CD4-positive, alpha-beta T cell (primary cell): ENCODE data around the gene GRID1. TPM values are rescaled to one million over a fixed set of nuclear protein-coding genes. Genes with fewer than 3 reads are reported as not detected.

Source experiments
- ATAC-seq: fragments of 200-7000 bp; cut with Tn5 transposase; one replicate; pipeline ENCODE4 v1.10.0; 2022; ENCODE audit warnings: mild to moderate bottlenecking; ENCODE audit not compliant: poor library complexity
- CTCF ChIA-PET: fragments of 350-600 bp; sonication (Branson Sonifier 250); formaldehyde crosslinking; loops from one replicate; lab custom pipeline; 2021; ENCODE audit warnings: antibody characterized with exemption, inconsistent platforms; lab: Charles Lee
- POLR2A ChIA-PET: fragments of 350-600 bp; sonication (Branson Sonifier 250); formaldehyde crosslinking; loops from one replicate; lab custom pipeline; 2021; ENCODE audit warnings: antibody characterized with exemption, inconsistent platforms; lab: Charles Lee
- DNase-seq, 14 experiments: peaks; one replicate each; pipeline ENCODE4 v3.0.0-alpha.2; 2013 to 2020; ENCODE audit warnings: mixed read lengths in 2 of 14
- H3K27ac ChIP-seq, 2 donors: one replicate each; pipeline versions ENCODE4 v1.5.1 to v1.7.0; 2013; ENCODE audit warnings: low read length in 2 of 2, low read depth in 1 of 2, mild to moderate bottlenecking in 1 of 2
- H3K27me3 ChIP-seq, 2 experiments: 1 replicate in 1 of 2; 2 replicates in 1 of 2; pipeline versions ENCODE4 v1.6.1 to v1.7.0; 2013; ENCODE audit warnings: low read length in 2 of 2, control low read depth in 1 of 2, mild to moderate bottlenecking in 1 of 2, moderate library complexity in 1 of 2; ENCODE audit not compliant: insufficient read depth in 2 of 2, control insufficient read depth in 1 of 2
- H3K36me3 ChIP-seq: one replicate; pipeline ENCODE4 v1.6.1; 2013; ENCODE audit warnings: low read length, control low read depth; ENCODE audit not compliant: insufficient read depth
- H3K4me1 ChIP-seq: one replicate; pipeline ENCODE4 v1.6.1; 2013; ENCODE audit warnings: low read length, control low read depth; ENCODE audit not compliant: insufficient read depth
- H3K4me3 ChIP-seq: one replicate; pipeline ENCODE4 v1.5.1; 2013; ENCODE audit warnings: mild to moderate bottlenecking, low read length, moderate library complexity
- H3K9me3 ChIP-seq, 2 experiments: 1 replicate in 1 of 2; 2 replicates in 1 of 2; pipeline versions ENCODE4 v1.6.1 to v1.7.0; 2013; ENCODE audit warnings: low read length in 2 of 2, mild to moderate bottlenecking in 2 of 2, control low read depth in 1 of 2, moderate library complexity in 1 of 2; ENCODE audit not compliant: control insufficient read depth in 1 of 2, insufficient read depth in 1 of 2
- H3K27ac Mint-ChIP-seq: one replicate; pipeline ENCODE4 v1.8.0; 2020; ENCODE audit warnings: mixed read lengths
- H3K27me3 Mint-ChIP-seq: one replicate; pipeline ENCODE4 v1.8.0; 2021; ENCODE audit warnings: mixed read lengths
- H3K36me3 Mint-ChIP-seq: one replicate; pipeline ENCODE4 v1.8.0; 2021; ENCODE audit warnings: low read depth, mixed read lengths
- H3K4me1 Mint-ChIP-seq: one replicate; pipeline ENCODE4 v1.8.0; 2021; ENCODE audit warnings: low read depth, mixed read lengths
- H3K4me3 Mint-ChIP-seq: one replicate; pipeline ENCODE4 v1.8.0; 2020; ENCODE audit warnings: mild to moderate bottlenecking, mixed read lengths
- H3K9me3 Mint-ChIP-seq: one replicate; pipeline ENCODE4 v1.8.0; 2020; ENCODE audit warnings: mixed read lengths
- intact Hi-C, 2 experiments: fragments of 100-400 bp; cut with DNase I in 1 of 2; cut with micrococcal nuclease in 1 of 2; formaldehyde crosslinking; loops; one replicate each; pipeline versions ENCODE4 v1.15.1 to v1.9.0; 2023 to 2025; cut with DNase I, micrococcal nuclease
- total RNA-seq, 174 experiments: library from RNA in 2 of 174; stranded (reverse) in 2 of 174; gene quantifications; one replicate each; pipeline ENCODE4 v1.2.3 and lab custom pipeline; 2021 to 2026
- TF ChIP-seq, protein P1 (sequence below): fragments of 200-600 bp; IDR thresholded peaks from one replicate; pipeline ENCODE4 v1.8.0; 2022; ENCODE audit warnings: antibody characterized with exemption, mild to moderate bottlenecking

The GRID1 gene
- total RNA-seq, 2 experiments from 2014 or later, result not detected

DNA sequence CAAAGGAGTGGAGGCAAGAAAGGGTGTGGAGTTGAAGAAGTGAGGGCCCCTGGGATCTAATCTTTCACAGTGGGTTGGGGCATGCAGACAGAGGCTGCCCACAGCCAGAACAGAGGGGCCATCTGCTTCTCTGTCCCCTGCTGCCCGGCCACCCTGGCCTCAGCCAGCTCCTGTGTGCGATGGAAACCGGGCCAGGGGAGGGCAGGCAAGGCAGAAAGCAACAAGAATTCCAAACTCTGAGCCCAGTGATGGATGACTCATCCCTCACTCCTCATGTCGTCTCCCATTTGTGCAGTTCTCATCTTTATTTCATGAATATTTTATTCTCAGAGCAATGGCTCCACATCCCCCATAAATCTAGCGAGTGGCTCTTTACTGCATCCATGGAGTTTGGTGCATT, 757.1 kb downstream of the GRID1 start:
- Histone ChIP-seq H3K27me3 (no peaks in the 10 kb centered on the region), H3K4me3 (no peak overlapping the region), H3K9me3 (peaks cover 0 to 3% of the 10 kb centered on the region in 2 experiments), H3K27ac (no peak overlapping the region), H3K4me1 (peaks cover 42% of the 10 kb centered on the region), H3K36me3 (no peaks in the 10 kb centered on the region)
- intact Hi-C loops, result no loop called here
- TF ChIP-seq, protein P1, sequence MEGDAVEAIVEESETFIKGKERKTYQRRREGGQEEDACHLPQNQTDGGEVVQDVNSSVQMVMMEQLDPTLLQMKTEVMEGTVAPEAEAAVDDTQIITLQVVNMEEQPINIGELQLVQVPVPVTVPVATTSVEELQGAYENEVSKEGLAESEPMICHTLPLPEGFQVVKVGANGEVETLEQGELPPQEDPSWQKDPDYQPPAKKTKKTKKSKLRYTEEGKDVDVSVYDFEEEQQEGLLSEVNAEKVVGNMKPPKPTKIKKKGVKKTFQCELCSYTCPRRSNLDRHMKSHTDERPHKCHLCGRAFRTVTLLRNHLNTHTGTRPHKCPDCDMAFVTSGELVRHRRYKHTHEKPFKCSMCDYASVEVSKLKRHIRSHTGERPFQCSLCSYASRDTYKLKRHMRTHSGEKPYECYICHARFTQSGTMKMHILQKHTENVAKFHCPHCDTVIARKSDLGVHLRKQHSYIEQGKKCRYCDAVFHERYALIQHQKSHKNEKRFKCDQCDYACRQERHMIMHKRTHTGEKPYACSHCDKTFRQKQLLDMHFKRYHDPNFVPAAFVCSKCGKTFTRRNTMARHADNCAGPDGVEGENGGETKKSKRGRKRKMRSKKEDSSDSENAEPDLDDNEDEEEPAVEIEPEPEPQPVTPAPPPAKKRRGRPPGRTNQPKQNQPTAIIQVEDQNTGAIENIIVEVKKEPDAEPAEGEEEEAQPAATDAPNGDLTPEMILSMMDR, result no peak
- peaks cover 54% of the 10 kb centered on the region for H3K4me1 Mint-ChIP-seq
- H3K36me3 Mint-ChIP-seq, result no peaks in the 10 kb centered on the region
- H3K27me3 Mint-ChIP-seq, result no peaks in the 10 kb centered on the region
- H3K4me3 Mint-ChIP-seq, result no peak overlapping the region
- POLR2A ChIA-PET, result no interaction called here
- H3K9me3 Mint-ChIP-seq, result no peaks in the 10 kb centered on the region
- H3K27ac Mint-ChIP-seq, result no peak overlapping the region
- DNase-seq (no peak), ATAC-seq (no peak)
- CTCF ChIA-PET, result no interaction called here

DNA sequence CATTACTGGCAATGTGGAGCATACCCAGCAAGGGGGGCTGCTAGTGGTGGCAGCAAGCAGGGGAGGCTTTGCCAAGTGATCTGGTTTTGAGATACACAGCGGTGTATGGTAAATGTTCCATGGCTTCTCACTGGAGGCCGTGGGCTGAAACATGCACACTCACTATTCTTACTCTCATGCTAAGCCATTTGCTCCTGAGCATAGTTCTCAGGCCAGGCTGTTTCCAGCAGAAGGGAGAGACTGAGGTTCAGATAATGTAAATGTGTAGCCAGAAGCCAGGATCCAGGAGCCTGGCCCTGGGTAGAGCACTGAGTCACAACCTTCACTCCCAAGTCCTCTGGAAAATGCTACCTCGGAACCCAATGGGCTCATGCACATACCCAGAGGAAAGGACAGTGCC, 757.9 kb downstream of the GRID1 start:
- Histone ChIP-seq H3K36me3 (no peaks in the 10 kb centered on the region), H3K27me3 (no peaks in the 10 kb centered on the region), H3K4me3 (no peak overlapping the region), H3K4me1 (peaks cover 38% of the 10 kb centered on the region), H3K9me3 (peaks cover 0 to 3% of the 10 kb centered on the region in 2 experiments), H3K27ac (no peak overlapping the region)
- ChIA-PET POLR2A (interaction anchor here (3.4 kb wide), 1 partner anchor 14 kb away, joined by 10 read pairs; no protein-coding TSS in a partner anchor), CTCF (no interaction called here)
- H3K4me1 Mint-ChIP-seq, result peaks cover 51% of the 10 kb centered on the region
- no peak overlapping the region for H3K27ac Mint-ChIP-seq
- H3K4me3 Mint-ChIP-seq, result no peak overlapping the region
- no peaks in the 10 kb centered on the region for H3K27me3 Mint-ChIP-seq
- TF ChIP-seq, protein P1, result no peak
- no peaks in the 10 kb centered on the region for H3K9me3 Mint-ChIP-seq
- ATAC-seq (no peak), DNase-seq (no peak)
- H3K36me3 Mint-ChIP-seq, result no peaks in the 10 kb centered on the region
- intact Hi-C loops, result no loop called here

DNA sequence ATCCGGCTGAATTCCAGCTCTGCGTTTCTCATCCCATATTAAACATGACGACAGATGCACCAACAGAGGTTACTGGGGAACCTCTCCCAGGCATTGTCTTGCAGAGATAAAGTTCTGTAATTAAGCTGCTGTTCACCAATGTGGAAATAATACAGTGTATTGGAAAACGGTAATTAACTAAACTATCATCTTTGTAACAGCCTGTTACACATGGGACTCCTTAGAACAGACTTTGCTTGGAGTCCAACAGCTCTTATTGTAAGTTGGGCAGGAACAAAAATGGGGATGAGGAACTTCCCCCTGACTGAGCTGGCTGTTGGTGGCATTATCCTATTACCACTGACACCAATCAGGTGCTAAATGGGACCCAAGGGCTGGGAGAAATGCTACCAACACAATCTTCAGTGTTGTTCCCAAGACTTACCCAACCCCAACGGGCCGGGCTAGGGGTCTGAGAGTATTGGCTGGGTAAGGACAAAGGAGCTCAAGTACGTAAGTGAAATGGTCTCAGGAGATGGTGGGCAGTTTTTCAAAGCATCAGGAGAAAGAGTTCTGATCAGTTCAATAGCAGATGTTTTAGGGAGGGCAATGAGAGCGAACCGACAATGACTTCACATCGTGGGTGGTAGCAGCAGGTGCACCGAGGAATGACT, 759.4 kb downstream of the GRID1 start:
- ChIA-PET CTCF (no interaction called here), POLR2A (interaction anchor here (1.0 to 3.4 kb wide), 2 partner anchors 12 to 52 kb away, joined by 3 to 10 read pairs; no protein-coding TSS in a partner anchor)
- ATAC-seq (no peak), DNase-seq (no peak)
- H3K9me3 ChIP-seq, result peaks cover 0 to 6% of the 10 kb centered on the region in 2 experiments
- Mint-ChIP-seq H3K9me3 (no peaks in the 10 kb centered on the region), H3K27ac (no peak overlapping the region), H3K27me3 (no peaks in the 10 kb centered on the region), H3K4me3 (no peak overlapping the region), H3K36me3 (no peaks in the 10 kb centered on the region), H3K4me1 (peaks cover 47% of the 10 kb centered on the region)
- H3K27me3 ChIP-seq, result no peaks in the 10 kb centered on the region
- intact Hi-C loops, result no loop called here
- peaks cover 38% of the 10 kb centered on the region for H3K4me1 ChIP-seq
- no peaks in the 10 kb centered on the region for H3K36me3 ChIP-seq
- H3K27ac ChIP-seq, result no peak overlapping the region
- no peak overlapping the region for H3K4me3 ChIP-seq
- TF ChIP-seq, protein P1, result no peak
